ENCODE data around the gene ZFHX3. TPM values are rescaled to one million over a fixed set of nuclear protein-coding genes. Genes with fewer than 3 reads are reported as not detected.
A peak's percentile ranks its signal among the peaks of the same experiment; 100 is the strongest.
"Not testable (repeated sequence)": the region's sequence is repeated elsewhere in the genome, so short reads cannot be mapped to it uniquely, and the experiment has no call there.

Gene ZFHX3, protein sequence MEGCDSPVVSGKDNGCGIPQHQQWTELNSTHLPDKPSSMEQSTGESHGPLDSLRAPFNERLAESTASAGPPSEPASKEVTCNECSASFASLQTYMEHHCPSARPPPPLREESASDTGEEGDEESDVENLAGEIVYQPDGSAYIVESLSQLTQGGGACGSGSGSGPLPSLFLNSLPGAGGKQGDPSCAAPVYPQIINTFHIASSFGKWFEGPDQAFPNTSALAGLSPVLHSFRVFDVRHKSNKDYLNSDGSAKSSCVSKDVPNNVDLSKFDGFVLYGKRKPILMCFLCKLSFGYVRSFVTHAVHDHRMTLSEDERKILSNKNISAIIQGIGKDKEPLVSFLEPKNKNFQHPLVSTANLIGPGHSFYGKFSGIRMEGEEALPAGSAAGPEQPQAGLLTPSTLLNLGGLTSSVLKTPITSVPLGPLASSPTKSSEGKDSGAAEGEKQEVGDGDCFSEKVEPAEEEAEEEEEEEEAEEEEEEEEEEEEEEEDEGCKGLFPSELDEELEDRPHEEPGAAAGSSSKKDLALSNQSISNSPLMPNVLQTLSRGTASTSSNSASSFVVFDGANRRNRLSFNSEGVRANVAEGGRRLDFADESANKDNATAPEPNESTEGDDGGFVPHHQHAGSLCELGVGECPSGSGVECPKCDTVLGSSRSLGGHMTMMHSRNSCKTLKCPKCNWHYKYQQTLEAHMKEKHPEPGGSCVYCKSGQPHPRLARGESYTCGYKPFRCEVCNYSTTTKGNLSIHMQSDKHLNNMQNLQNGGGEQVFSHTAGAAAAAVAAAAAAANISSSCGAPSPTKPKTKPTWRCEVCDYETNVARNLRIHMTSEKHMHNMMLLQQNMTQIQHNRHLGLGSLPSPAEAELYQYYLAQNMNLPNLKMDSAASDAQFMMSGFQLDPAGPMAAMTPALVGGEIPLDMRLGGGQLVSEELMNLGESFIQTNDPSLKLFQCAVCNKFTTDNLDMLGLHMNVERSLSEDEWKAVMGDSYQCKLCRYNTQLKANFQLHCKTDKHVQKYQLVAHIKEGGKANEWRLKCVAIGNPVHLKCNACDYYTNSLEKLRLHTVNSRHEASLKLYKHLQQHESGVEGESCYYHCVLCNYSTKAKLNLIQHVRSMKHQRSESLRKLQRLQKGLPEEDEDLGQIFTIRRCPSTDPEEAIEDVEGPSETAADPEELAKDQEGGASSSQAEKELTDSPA (N-terminal part only)
- total RNA-seq (2014; rRNA removed; shearing (Covaris generic)), result 0.47 and 0.68 TPM in 2 replicates

DNA sequence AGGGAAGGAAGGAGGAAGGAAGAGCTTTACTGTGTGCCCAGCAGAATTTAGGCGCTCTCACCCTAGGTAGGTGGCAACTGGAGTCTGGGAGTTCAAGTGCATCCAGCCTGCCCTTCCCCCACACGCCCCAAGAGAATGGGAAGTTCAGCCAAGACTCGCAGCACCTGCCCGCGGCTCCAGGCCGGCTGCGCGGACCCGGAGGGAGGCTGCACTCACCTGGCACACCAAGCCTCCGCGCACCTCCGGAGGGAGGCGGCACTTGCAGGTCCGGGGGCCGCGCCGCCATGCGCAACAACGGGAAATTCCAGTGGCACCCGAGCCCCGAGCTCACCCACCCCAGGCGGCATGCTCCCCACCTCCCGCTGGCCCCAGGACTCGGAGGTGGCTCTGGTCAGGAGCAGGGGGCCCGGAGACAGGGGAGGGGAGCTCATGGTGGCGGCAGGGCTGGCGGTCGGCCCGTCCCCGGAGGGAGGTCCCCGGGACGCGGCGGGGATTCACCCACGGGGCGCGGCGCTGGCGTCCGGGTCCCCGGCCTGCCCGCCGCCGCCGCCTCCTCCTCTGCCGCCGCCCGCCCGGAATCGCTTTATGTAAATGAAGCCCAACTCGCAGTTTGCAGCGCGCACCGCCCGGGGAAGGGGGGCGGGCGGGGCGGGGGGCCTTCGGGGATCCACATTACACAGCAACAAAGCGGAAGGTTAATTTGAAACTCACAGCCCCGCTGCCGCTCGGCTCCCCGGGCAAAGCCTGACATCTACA, at the start of gene ZFHX3:
ZFHX3 (minus strand) TSS at position 593 of the 756 bp plus-strand sequence. CDS start 87,983 bp downstream, outside the sequence.
- no peak for DNase-seq (ENCODE audit: low spot score)

- no peak for DNase-seq (ENCODE audit: low spot score)
Observed at GRCh38 chr16:73096510-73096909, 48.6 kb upstream of the ZFHX3 start.

- DNase-seq (ENCODE audit: low spot score), result no peak
Observed at GRCh38 chr16:73095885-73096421, 48.0 kb upstream of the ZFHX3 start.

DNA sequence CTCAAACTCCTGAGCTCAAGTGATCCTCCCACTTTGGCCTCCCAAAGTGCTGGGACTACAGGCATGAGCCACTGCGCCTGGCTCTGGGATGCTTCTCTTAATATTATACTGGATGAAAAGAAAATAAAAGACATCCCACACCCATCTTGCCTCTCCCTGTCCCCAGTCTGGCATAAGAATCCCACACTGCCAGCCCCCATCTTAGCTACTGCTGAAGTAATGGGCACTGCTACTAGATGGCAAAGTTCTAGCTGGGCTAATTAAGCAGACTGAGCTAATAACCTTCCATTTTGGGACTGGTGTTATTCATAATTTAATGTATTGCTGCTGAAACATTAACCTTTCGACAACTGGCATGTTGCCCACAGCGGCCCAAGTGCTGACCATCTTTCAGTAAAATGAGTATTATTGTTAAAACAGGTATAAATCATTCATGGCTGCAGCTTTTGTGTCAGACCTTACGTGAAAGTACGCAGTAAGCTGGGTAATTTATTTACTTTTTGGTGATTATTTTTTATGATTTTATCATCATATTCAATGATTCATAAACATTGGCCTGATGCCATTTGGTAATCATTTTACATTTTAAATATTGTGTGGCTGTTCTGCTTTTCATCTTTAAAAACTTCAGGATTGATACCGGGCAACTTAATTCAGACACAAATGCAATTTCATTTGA, 47.4 kb upstream of the ZFHX3 start:
- DNase-seq (ENCODE audit: low spot score), result no peak

DNA sequence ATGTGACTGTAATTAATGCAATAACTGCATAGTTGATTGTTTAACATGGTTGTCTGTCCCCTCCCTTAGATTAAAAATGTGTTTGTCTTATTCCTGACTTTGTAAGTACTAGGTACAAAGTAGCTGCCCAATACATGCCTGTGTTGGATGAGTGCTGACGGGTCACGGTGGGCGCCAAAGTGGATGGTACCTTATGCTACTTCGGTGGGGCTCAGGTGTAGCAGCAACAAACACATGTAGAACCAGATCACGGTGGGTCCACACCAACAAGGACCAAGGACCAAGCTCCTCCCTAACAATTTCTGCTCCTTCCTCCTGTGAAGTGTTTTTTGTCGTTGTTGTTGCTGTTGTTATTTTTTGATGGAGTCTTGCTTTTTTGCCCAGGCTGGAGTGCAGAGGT, 46.4 kb upstream of the ZFHX3 start:
- DNase-seq (ENCODE audit: low spot score), result no peak

DNA sequence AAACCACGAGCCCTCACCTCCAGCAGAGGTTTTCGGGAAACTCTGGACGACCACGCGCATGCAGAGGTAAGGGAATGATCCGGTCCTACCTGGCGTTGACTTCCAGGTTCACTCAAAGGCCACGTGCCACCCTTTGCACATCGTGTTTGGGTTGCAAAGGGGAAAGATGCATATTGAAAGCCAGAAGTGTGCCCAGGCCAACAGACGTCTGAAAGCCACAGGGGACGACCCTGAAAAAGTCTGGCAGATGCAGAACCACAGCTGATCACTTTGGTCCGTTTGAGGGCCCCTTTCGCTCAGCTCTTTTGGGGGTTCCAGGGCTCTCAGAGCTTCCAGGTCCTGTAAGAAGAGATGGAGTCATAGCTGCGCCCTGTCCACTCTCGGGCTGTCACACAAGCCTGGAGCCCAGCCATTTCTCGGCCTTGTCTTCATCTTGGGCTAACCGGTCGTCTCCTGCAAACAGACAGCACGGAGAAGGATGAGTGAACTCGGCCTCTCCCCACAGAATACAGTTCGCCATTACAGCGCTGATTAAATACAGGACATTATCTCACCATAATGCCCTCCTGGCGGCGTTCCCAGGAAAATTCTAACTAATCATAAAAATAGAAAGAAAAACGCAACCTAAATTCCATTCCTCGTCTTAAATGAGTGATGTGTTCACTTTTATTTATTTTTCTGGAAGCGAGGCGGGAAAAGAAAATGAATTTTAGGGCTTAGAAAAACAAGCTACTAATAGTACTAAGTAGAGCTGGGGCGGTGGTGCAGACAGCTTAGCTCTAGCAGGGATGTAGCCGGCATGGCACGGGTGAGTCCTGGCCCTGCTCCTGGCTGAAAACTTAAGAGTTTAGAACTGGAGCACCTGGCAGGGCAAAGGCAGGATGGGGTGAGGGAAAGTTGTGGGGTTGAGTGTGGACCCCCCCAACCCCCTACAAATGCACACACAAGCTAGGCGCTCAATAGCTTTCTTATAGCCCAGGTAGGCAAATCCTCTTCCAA, 45.5 kb upstream of the ZFHX3 start:
- DNase-seq (ENCODE audit: low spot score), result no peak

DNA sequence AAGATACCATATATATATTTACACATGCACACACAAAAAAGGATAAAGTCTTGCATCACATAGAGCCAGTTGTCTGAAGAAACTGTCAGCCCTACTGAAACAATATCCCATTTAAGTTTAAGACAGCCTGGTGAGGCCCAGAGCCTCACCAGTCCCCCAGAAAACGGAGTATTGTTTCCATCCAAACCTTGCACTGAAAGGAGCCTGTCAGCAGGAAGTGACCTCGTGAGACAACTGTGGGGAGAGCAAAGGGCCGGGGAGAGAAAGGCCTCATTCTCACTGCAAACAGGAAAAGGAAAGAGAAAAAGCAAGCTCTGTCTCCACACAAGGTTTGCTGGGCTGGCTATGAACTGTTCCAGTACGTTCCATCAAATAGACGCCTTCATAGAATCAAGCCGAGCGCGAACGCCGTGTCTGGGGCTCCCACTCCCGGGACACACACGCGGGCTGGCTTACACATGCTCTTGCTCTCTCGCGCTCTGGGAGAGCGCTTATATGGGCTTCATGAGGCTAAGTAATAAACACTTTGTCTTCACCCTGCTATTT, 44.4 kb upstream of the ZFHX3 start:
- DNase-seq (ENCODE audit: low spot score), result no peak

DNA sequence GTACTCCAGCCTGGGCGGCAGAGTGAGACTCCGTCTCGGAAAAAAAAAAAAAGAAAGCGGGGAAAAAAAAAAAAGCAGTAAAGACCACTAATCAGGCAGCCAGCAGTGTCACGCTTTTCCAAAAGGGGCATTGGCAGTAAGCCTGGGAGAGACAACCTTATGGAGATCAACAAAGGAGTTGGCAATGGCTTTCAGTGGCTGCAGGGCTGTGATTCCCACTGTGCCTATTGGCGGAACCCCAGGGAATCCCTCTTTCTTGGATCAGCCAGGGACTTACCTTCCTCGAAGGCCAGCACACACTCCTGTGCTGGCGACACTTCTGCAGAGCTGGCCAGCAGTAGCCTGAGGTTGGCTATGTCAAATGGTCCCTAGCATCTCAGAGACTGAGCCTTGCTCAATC, 43.2 kb upstream of the ZFHX3 start:
- DNase-seq (ENCODE audit: low spot score), result no peak

DNA sequence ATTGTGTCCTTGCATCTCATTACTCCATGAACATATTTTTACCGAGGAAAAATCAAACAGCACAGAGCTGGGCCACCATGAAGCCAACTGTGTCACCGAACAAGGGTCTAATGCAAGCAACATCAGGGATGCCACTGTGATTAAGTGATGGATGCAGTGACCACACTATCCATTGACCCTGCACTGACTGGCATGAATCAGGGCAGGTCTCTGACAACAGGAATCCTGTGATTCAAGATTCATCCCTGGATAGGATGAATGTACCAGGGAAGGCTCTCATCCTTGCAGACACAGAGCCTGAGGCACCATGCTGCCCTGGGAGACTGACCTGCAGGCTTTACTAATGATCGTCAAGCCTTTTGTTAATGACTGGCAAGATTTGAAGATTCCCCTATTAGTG, 41.5 kb upstream of the ZFHX3 start:
- DNase-seq (ENCODE audit: low spot score), result no peak

DNA sequence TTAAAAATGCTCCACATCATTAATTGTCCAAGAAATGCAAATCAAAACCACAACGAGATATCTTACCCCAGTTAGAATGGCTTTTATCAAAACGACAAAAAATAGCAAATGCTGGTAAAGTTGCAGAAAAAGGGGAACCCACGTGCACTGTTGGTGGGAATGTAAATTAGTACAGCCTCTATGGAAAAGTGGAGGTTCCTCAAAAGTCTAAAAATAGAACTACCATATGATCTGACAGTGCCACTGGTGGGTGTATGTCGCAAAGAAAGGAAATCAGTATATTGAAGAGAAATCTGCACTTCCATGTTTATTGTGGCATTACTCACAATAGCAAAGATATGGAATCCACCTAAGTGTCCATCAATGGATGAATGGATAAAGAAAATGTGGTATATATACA, 38.2 kb upstream of the ZFHX3 start:
- DNase-seq (ENCODE audit: low spot score), result no peak

GRCh38 chr16:73083271-73083670, 35.3 kb upstream of the ZFHX3 start:
- DNase-seq (ENCODE audit: low spot score), result no peak

DNA sequence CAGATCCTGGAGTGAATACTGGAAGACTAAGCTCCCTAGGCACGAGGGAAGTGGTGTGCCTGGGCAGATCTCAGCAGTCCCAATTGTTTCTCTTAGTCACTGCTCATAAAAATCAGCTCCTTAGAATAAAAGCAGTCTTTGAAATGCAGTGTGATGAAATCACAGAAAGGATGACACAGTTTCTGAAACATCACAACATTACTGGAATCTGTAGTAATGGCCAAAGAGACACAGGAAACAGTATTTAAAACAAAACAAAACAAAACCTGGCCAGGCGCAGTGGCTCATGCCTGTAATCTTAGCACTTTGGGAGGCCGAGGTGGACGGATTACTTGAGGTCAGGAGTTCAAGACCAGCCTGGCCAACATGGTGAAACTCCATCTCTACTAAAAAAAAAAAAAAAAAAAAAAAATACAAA, 34.7 kb upstream of the ZFHX3 start:
- DNase-seq (ENCODE audit: low spot score), result peak; percentile 93

DNA sequence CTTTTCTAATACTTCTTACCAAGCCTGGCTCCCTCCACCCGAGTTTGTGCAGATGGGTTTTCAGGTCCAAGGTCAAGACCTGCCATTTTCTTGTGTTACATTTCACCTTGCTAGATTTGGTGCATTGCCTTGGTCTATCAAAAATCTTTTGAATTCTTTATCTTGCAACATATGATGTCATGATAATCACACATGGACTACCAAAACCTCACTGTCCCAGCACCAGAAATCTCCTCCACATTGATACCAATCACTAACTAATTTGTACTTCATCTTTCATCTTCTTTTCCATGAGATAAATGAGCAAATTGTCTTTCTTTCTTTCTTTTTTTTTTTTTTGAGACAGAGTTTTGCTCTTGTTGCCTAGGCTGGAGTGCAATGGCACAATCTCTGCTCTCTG, 33.0 kb upstream of the ZFHX3 start:
- no peak for DNase-seq (ENCODE audit: low spot score)

DNA sequence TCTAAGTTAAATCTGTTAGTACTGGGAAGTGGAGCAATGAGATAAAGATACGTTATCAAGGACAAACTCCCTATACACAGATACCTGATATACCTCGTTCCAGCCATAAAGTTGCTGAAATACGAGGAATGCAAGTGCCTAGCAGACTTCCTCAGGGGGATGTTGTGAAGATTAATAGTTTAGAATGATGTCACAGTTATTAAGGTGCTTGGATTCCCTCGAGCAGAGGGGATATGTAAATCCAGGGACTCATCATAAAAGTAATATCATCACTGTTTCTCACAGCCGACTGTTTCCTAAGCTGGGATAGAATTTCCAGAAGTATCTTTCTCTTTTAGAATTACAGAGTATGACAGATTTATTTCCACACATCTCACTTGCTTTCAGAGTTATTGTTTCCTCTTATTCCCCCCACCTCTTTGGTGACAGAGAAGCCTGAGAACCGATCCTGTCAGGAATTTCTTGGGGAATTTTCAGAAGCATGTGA, 28.4 kb upstream of the ZFHX3 start:
- DNase-seq (ENCODE audit: low spot score), result no peak

GRCh38 chr16:73074382-73074781, 26.5 kb upstream of the ZFHX3 start:
- no peak for DNase-seq (ENCODE audit: low spot score)

DNA sequence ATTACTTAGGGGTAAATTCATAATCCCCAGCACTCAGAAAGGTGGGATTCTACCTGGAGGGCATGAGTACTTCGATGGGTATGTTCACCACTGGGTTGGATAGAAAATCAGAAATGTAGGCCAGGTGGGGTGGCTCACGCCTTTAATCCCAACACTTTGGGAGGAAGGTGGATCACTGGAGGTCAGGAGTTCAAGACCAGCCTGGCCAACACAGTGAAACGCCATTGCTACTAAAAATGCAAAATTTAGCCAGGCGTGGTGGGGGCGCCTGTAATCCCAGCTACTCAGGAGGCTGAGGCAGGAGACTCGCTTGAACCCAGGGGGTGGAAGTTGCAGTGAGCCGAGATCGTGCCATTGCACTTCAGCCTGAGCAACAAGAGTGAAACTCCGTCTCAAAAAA, 24.1 kb upstream of the ZFHX3 start:
- not testable (repeated sequence) for DNase-seq (ENCODE audit: low spot score)

- peak; percentile 65 for DNase-seq (ENCODE audit: low spot score)
Observed at GRCh38 chr16:73071131-73071940, 23.4 kb upstream of the ZFHX3 start.

Data from H4 (cell line).